Measurements from ENCODE around the gene PAGR1. TPM values are rescaled to one million over a fixed set of nuclear protein-coding genes. Genes with fewer than 3 reads are reported as not detected.

Gene PAGR1
- total RNA-seq, 1 donor from 2014 or later: 47.2 TPM

DNA sequence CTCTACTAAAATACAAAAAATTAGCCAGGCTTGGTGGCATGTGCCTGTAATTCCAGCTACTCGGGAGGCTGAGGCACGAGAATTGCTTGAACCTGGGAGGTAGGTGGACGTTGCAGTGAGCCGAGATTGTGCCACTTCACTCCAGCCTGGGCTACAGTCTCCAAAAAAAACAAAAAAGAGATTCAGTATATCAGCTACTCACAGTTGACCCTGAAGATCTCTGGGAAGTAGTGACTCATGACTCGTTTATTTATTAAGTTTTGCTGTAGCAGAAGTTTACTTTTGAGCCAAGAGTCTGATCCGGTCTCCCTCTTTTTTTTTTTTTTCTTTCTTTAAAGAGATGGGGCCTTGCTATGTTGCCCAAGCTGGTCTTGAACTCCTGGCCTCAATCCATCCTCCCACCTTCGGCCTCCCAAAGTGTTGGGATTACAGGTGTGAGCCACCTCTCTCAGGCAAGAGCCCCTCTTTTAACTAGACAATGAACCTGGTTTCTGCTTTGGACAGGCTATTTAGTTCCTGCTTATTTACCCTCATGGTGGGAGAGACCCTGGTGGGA is 8.7 kb downstream of the PAGR1 start:
- H3K4me3 Mint-ChIP-seq: no peak overlapping the region
- TF ChIP-seq EZH2phosphoT487 (IDR thresholded peaks at IDR 0.05): no peak
- TF ChIP-seq, protein P1, sequence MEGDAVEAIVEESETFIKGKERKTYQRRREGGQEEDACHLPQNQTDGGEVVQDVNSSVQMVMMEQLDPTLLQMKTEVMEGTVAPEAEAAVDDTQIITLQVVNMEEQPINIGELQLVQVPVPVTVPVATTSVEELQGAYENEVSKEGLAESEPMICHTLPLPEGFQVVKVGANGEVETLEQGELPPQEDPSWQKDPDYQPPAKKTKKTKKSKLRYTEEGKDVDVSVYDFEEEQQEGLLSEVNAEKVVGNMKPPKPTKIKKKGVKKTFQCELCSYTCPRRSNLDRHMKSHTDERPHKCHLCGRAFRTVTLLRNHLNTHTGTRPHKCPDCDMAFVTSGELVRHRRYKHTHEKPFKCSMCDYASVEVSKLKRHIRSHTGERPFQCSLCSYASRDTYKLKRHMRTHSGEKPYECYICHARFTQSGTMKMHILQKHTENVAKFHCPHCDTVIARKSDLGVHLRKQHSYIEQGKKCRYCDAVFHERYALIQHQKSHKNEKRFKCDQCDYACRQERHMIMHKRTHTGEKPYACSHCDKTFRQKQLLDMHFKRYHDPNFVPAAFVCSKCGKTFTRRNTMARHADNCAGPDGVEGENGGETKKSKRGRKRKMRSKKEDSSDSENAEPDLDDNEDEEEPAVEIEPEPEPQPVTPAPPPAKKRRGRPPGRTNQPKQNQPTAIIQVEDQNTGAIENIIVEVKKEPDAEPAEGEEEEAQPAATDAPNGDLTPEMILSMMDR (IDR thresholded peaks at IDR 0.05): no peak
- TF ChIP-seq EZH2 (IDR thresholded peaks at IDR 0.05): no peak
- no peaks in the 10 kb centered on the region for H3K9me3 Mint-ChIP-seq
- H3K36me3 Mint-ChIP-seq: no peaks in the 10 kb centered on the region
- H3K4me3 ChIP-seq: no peak overlapping the region
- peaks cover 11% of the 10 kb centered on the region for H3K27me3 Mint-ChIP-seq (ENCODE audit: insufficient read depth, low read depth)
- H4K20me1 ChIP-seq (ENCODE audit: low read depth): peaks cover 10% of the 10 kb centered on the region
- peak overlapping the region; percentile 43 for H3K27ac Mint-ChIP-seq
- H3F3A ChIP-seq (ENCODE audit: low read depth): peaks cover 43% of the 10 kb centered on the region
- no peak overlapping the region for H3K4me2 ChIP-seq
- H3K9me3 ChIP-seq (ENCODE audit: low read depth): no peaks in the 10 kb centered on the region
- no peak overlapping the region for H3K9ac ChIP-seq
- H3K27me3 ChIP-seq: no peaks in the 10 kb centered on the region
- no peaks in the 10 kb centered on the region for H3K79me2 ChIP-seq (ENCODE audit: low read depth)
- peak overlapping the region; percentile 5 for H3K27ac ChIP-seq
- H3K4me1 Mint-ChIP-seq: peaks cover 26% of the 10 kb centered on the region
- H3K36me3 ChIP-seq: no peaks in the 10 kb centered on the region
- DNase-seq (ENCODE audit: low spot score): no peak
- peaks cover 14% of the 10 kb centered on the region for H3K4me1 ChIP-seq
- no peak overlapping the region for H2AFZ ChIP-seq (replicated peaks)

DNA sequence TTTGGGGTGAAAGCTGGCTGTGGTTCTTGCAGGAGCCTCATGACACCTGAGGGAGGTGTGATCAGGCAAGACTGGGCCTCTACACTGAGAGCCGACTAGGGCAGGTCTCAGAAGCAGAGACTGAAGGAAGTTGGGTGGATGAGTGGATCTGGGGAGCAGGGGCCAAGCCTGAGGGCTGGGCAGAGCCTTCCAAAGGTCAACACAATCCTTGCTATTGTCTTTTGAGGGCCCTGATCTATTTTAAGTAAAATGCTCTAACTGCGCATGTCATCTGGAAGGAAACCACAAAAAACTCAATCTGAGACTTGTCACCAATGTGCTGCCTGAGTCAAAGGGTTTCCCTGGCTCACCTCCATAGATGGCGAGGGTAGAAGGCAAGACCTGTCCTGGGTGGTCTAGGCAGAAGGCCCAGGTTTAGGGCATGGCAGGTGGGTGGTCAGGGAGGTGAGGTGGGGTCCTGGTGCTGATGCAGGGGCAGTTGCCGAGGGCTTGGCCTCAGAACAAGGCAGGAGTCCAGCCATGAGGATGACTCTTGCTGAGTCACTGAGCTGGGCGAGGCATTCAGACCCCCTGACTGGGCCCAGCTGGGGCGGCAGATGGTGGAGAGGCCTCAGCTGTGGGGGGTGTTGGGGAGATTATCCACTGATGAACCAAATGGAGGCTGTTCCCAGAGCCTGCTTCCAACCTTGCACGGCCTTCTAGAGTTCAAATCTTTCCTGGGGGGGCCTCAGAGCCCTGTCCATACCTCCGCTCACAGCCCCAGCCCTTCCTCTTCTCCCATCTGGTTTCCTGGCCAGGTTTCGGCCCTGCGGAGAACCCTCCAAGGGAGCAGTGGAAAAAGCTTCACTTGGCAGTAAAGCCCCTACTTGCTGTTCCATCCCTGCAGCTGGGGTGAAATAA is 9.4 kb downstream of the PAGR1 start:
- TF ChIP-seq EZH2phosphoT487 (IDR thresholded peaks at IDR 0.05) (no peak), EZH2 (IDR thresholded peaks at IDR 0.05) (no peak)
- TF ChIP-seq, protein P1 (IDR thresholded peaks at IDR 0.05): no peak
- no peak overlapping the region for H2AFZ ChIP-seq (replicated peaks)
- no peak overlapping the region for H3K9ac ChIP-seq
- peak overlapping the region; percentile 43 for H3K27ac Mint-ChIP-seq
- H3K36me3 Mint-ChIP-seq: no peaks in the 10 kb centered on the region
- H3K4me3 ChIP-seq: no peak overlapping the region
- H3K4me3 Mint-ChIP-seq: no peak overlapping the region
- peaks cover 12% of the 10 kb centered on the region for H3K27me3 Mint-ChIP-seq (ENCODE audit: insufficient read depth, low read depth)
- no peaks in the 10 kb centered on the region for H3K27me3 ChIP-seq
- peak; percentile 41 for DNase-seq (ENCODE audit: low spot score)
- no peaks in the 10 kb centered on the region for H3K9me3 ChIP-seq (ENCODE audit: low read depth)
- no peaks in the 10 kb centered on the region for H3K79me2 ChIP-seq (ENCODE audit: low read depth)
- H3K4me1 ChIP-seq: peaks cover 14% of the 10 kb centered on the region
- H4K20me1 ChIP-seq (ENCODE audit: low read depth): peaks cover 3% of the 10 kb centered on the region
- peaks cover 21% of the 10 kb centered on the region for H3K4me1 Mint-ChIP-seq
- H3K4me2 ChIP-seq: no peak overlapping the region
- no peaks in the 10 kb centered on the region for H3K36me3 ChIP-seq
- H3K9me3 Mint-ChIP-seq: no peaks in the 10 kb centered on the region
- H3F3A ChIP-seq (ENCODE audit: low read depth): peaks cover 43% of the 10 kb centered on the region
- peak overlapping the region; percentile 8 for H3K27ac ChIP-seq

DNA sequence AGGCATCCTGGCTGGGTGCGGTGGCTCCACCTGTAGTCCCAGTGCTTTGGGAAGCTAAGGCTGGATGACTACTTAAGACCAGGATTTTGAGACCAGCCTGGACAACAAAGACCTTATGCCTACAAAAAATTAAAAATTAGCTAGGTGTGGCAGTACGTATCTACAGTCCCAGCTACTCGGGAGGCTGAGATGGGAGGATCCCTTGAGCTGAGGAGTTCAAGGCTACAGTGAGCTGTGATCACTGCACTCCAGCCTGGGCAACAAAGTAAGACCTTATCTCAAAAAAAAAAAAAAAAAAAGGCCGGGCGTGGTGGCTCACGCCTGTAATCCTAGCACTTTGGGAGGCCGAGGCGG is 10.4 kb downstream of the PAGR1 start:
- TF ChIP-seq EZH2phosphoT487 (IDR thresholded peaks at IDR 0.05) (no peak), EZH2 (IDR thresholded peaks at IDR 0.05) (no peak)
- H3K4me1 ChIP-seq: peaks cover 14% of the 10 kb centered on the region
- no peak overlapping the region for H3K4me3 ChIP-seq
- H3K4me3 Mint-ChIP-seq: no peak overlapping the region
- no peak for DNase-seq (ENCODE audit: low spot score)
- H3K4me1 Mint-ChIP-seq: peaks cover 16% of the 10 kb centered on the region
- H3K9ac ChIP-seq: no peak overlapping the region
- no peaks in the 10 kb centered on the region for H4K20me1 ChIP-seq (ENCODE audit: low read depth)
- H3K27ac Mint-ChIP-seq: no peak overlapping the region
- H3K36me3 ChIP-seq: no peaks in the 10 kb centered on the region
- no peaks in the 10 kb centered on the region for H3K79me2 ChIP-seq (ENCODE audit: low read depth)
- H3K4me2 ChIP-seq: no peak overlapping the region
- no peaks in the 10 kb centered on the region for H3K36me3 Mint-ChIP-seq
- H3K9me3 Mint-ChIP-seq: no peaks in the 10 kb centered on the region
- H3K27me3 ChIP-seq: no peaks in the 10 kb centered on the region
- no peak overlapping the region for H3K27ac ChIP-seq
- H3F3A ChIP-seq (ENCODE audit: low read depth): peaks cover 35% of the 10 kb centered on the region
- no peaks in the 10 kb centered on the region for H3K9me3 ChIP-seq (ENCODE audit: low read depth)
- H3K27me3 Mint-ChIP-seq (ENCODE audit: insufficient read depth, low read depth): peaks cover 12% of the 10 kb centered on the region
- no peak overlapping the region for H2AFZ ChIP-seq (replicated peaks)

DNA sequence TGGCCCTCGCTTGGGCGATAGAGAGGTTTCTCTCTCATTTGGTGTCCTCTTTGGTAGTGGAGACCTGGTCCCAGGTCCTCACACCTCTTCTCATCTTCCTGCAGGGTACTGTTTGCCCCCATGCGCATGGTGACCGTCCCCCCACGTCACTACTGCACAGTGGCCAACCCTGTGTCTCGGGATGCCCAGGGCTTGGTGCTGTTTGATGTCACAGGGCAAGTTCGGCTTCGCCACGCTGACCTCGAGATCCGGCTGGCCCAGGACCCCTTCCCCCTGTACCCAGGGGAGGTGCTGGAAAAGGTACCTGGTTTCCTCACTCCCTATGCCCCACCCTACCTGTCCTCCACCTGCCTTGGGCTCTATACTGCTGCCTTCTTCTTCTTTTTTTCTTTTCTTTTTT is 14.8 kb downstream of the PAGR1 start:
- Histone ChIP-seq H3K4me2 (no peak overlapping the region), H3K9me3 (ENCODE audit: low read depth) (no peaks in the 10 kb centered on the region), H3K4me3 (no peak overlapping the region), H3K27me3 (no peaks in the 10 kb centered on the region), H3F3A (ENCODE audit: low read depth) (peaks cover 4% of the 10 kb centered on the region), H3K79me2 (ENCODE audit: low read depth) (no peaks in the 10 kb centered on the region), H4K20me1 (ENCODE audit: low read depth) (no peaks in the 10 kb centered on the region), H3K36me3 (no peaks in the 10 kb centered on the region), H3K9ac (no peak overlapping the region), H2AFZ (replicated peaks) (no peak overlapping the region), H3K4me1 (peaks cover 4% of the 10 kb centered on the region), H3K27ac (no peak overlapping the region)
- H3K4me3 Mint-ChIP-seq: peak overlapping the region; percentile 18
- TF ChIP-seq EZH2 (IDR thresholded peaks at IDR 0.05) (no peak), EZH2phosphoT487 (IDR thresholded peaks at IDR 0.05) (no peak)
- TF ChIP-seq, protein P1 (IDR thresholded peaks at IDR 0.05): no peak
- no peak for DNase-seq (ENCODE audit: low spot score)
- no peak overlapping the region for H3K27ac Mint-ChIP-seq
- H3K36me3 Mint-ChIP-seq: no peaks in the 10 kb centered on the region
- H3K4me1 Mint-ChIP-seq: peaks cover 6% of the 10 kb centered on the region
- H3K9me3 Mint-ChIP-seq: no peaks in the 10 kb centered on the region
- peaks cover 5% of the 10 kb centered on the region for H3K27me3 Mint-ChIP-seq (ENCODE audit: insufficient read depth, low read depth)
